GM18867 (cell line): Measurements from ENCODE around the gene CNN2.
A peak's percentile ranks its signal among the peaks of the same experiment; 100 is the strongest.
"Not testable (repeated sequence)": the region's sequence is repeated elsewhere in the genome, so short reads cannot be mapped to it uniquely, and the experiment has no call there.

Experiments
- ATAC-seq: cut with Tn5 transposase; IDR thresholded peaks from one replicate; pipeline ENCODE4 v1.9.1; 2021; ENCODE audit warnings: mild to moderate bottlenecking, moderate library complexity; ENCODE audit not compliant: unreplicated experiment

CNN2 gene

GRCh38 chr19:1010586-1011510 lies 15.6 kb upstream of the CNN2 start:
- ATAC-seq, result no peak

GRCh38 chr19:1011831-1012333 lies 14.5 kb upstream of the CNN2 start:
- ATAC-seq, result no peak

DNA sequence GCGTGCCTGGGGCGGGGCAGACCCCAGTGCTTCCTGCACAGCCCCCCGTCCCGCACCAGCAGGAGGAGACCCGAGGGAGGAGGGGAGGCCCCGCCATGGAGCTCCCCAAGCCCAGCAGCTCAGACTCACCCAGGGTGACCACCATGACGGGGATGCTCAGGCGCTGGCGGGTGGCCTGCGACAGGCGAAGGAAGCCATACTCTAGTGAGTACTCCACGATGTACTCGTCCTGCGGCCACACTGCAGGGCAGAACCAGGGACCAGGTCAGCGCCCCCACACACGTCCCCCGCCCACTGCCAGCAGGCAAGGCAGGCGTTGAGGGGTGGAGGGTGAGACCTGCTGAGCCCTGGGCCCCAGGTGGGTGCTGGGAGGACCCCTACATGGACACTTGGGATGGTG lies 14.1 kb upstream of the CNN2 start:
- no peak for ATAC-seq

- no peak for ATAC-seq
Measured at GRCh38 chr19:1013218-1013617, 13.2 kb upstream of the CNN2 start.

GRCh38 chr19:1014161-1015060 lies 12.0 kb upstream of the CNN2 start:
- ATAC-seq, result no peak

- no peak for ATAC-seq
Measured at GRCh38 chr19:1015061-1015781, 11.2 kb upstream of the CNN2 start.

GRCh38 chr19:1015782-1016646 lies 10.4 kb upstream of the CNN2 start:
- ATAC-seq, result no peak

GRCh38 chr19:1016647-1017114 lies 9.7 kb upstream of the CNN2 start:
- no peak for ATAC-seq

DNA sequence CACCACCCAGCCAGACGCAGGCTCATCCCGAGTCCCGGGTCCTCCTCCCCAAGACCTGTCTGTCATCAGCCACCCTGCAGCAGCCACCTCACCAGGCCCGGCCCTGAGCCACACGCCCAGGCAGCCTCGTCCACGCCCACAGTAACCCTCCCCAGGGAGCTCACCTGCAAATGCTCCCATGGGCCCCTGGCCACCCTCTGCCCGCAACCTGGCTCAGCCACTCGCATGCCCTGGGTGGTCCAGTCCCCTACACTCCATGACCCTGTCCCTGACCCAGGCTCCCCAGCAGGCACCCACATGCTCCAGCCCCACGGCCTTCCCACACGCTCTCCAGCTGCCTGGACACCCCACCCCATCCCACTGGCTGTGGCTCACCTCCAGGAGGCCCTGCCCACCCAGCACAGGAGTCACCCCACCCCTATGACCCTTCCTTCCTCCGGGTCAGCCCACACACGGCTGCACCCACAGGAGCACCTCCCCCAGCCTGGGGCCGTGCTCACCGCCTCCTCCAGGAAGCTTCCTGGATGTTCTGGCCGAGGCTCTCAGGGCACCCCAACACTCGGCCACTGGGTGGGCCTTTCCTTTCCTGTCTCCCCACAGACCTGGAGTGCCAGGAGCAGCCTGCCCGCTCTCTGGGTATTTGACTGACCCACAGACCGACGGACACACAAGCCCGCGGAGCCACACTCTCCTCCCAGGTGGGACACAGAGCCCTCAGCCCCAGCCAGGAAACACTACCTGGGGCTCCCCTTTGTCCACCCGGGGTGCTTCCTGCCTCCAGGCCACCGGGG lies 9.1 kb upstream of the CNN2 start:
- no peak for ATAC-seq

- ATAC-seq, result no peak
Measured at GRCh38 chr19:1017906-1018305, 8.5 kb upstream of the CNN2 start.

- no peak for ATAC-seq
Measured at GRCh38 chr19:1018393-1018792, 8.0 kb upstream of the CNN2 start.

DNA sequence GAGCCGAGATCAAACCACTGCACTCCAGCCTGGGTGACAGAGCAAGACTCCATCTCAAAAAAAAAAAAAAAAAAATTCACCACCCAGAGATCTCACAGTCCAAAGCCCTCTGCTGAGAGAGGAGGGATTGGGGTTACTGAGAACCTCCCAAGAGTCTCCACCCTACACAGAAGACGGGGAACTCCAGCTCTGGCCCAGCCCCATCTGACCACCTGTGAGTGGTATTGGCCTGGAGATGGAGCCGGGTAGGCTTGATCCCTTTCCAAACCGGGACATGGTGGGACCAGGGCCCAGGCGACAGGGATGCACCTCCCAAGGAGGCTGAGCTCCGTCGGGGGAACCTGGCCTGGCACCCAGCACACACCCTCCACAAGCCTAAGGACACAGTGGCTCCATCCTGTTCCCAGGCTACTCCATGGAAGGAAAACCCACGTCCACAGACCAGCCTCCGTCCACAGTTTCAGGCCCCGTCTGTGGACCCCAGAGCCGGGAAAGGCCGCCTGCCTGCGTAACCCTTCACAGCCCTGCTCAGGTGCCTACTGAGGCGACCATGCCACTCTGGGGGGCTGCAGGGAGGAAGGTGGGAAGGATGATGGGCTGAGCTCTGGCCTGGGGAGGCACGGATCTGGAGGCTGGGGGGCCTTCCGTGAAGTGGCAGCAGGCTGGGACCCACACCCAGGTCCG lies 7.3 kb upstream of the CNN2 start:
- ATAC-seq, result no peak

- ATAC-seq, result no peak
Measured at GRCh38 chr19:1019616-1019961, 6.8 kb upstream of the CNN2 start.

GRCh38 chr19:1019980-1020867 lies 6.2 kb upstream of the CNN2 start:
- ATAC-seq, result peak; percentile 0

DNA sequence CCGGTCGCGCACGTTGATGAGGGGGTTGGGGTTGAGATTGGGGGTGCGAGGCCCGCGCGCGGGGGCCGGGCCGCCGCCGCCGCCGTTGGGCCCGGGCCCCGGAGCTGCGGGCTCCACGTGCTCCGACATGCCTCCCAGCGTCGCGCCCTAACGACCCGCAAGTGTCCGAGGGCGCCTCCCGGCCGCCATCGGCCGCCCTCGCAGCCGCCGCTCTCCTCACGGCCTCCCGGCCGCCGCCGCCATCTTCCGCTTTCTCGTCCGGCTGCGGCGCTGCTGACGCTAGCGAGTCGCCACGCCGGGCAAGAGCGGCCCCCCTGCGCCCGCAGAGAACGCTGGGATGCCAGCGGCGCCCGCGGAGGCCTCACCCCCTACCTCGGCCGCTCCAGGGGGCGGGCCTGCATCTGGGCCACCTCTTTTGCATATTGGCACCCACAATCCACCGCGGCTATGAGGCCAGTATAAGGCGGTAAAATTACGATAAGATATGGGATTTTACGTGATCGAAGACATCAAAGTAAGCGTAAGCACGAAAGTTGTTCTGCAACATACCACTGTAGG lies 5.5 kb upstream of the CNN2 start, which contains the start of gene TMEM259:
Gene TMEM259, minus strand, starts transcription at position 256 of the 558 bp plus-strand sequence. Its CDS starts 127 bp downstream, at position 129.
- peak; percentile 80 for ATAC-seq

GRCh38 chr19:1023883-1024188 lies 2.6 kb upstream of the CNN2 start:
- not testable (repeated sequence) for ATAC-seq

GRCh38 chr19:1025080-1025479 lies 1.3 kb upstream of the CNN2 start:
- not testable (repeated sequence) for ATAC-seq
